H1 (cell line): ENCODE measurements around the gene NXN. TPM values are rescaled to one million over a fixed set of nuclear protein-coding genes. Genes with fewer than 3 reads are reported as not detected.

Experiments used
- CTCF ChIA-PET: fragments of 300-600 bp; sonication (Branson Sonifier 250); formaldehyde crosslinking; loops from one replicate; lab custom pipeline; 2021; ENCODE audit not compliant: partially characterized antibody; lab: Charles Lee
- POLR2A ChIA-PET: fragments of 300-600 bp; sonication (Branson Sonifier 250); formaldehyde crosslinking; loops from one replicate; lab custom pipeline; 2021; ENCODE audit warnings: inconsistent platforms; ENCODE audit not compliant: partially characterized antibody; lab: Charles Lee
- DNase-seq, 2 experiments: peaks; one replicate each; pipeline versions ENCODE4 v3.0.0 to v3.0.0-alpha.2; 2010 to 2022; ENCODE audit warnings: low spot score in 2 of 2, low read depth in 1 of 2, mixed read lengths in 1 of 2
- FAIRE-seq: peaks from 2 replicates; lab custom pipeline; 2011; peaks lifted over from hg19 to GRCh38; lab: Jason Lieb, UNC
- H2AFZ ChIP-seq: 2 replicates; pipeline ENCODE4 v1.8.1; 2012; ENCODE audit warnings: low read length, inconsistent platforms
- H2AK5ac ChIP-seq: 2 replicates; pipeline ENCODE4 v1.6.1; 2013; ENCODE audit warnings: low read depth, low read length
- H2BK120ac ChIP-seq: replicated peaks from 2 replicates; pipeline ENCODE3; 2013; ENCODE audit warnings: low read depth, low read length, inconsistent platforms
- H2BK12ac ChIP-seq: 2 replicates; pipeline ENCODE4 v1.6.1; 2013; ENCODE audit warnings: low read depth, low read length
- H2BK15ac ChIP-seq: 2 replicates; pipeline ENCODE4 v1.6.1; 2013; ENCODE audit warnings: low read length
- H2BK20ac ChIP-seq: 2 replicates; pipeline ENCODE4 v1.6.1; 2013; ENCODE audit warnings: low read length
- H2BK5ac ChIP-seq: 2 replicates; pipeline ENCODE4 v1.6.1; 2013; ENCODE audit warnings: low read depth, low read length
- H3K14ac ChIP-seq: 2 replicates; pipeline ENCODE4 v1.6.1; 2013; ENCODE audit warnings: inconsistent platforms; ENCODE audit not compliant: insufficient read length
- H3K18ac ChIP-seq: 2 replicates; pipeline ENCODE4 v1.6.1; 2013; ENCODE audit warnings: low read length; ENCODE audit errors: extremely low read depth
- H3K23ac ChIP-seq: 2 replicates; pipeline ENCODE4 v1.6.1; 2013; ENCODE audit warnings: inconsistent platforms; ENCODE audit not compliant: insufficient read length
- H3K23me2 ChIP-seq: 2 replicates; pipeline ENCODE4 v1.6.1; 2013; ENCODE audit warnings: low read depth, low read length
- H3K27ac ChIP-seq: 2 replicates; pipeline ENCODE4 v1.6.1; 2011; ENCODE audit warnings: low read depth, low read length, inconsistent platforms
- H3K27me3 ChIP-seq, 4 experiments: replicated peaks in 1 of 4; 1 replicate in 1 of 4; 2 replicates in 3 of 4; pipeline versions ENCODE4 v1.6.1 to v1.8.1; 2011 to 2013; ENCODE audit warnings: low read length in 3 of 4, mild to moderate bottlenecking in 3 of 4, inconsistent platforms in 2 of 4, mixed read lengths in 2 of 4, moderate library complexity in 1 of 4; ENCODE audit not compliant: control insufficient read depth in 3 of 4, insufficient read depth in 3 of 4; ENCODE audit errors: extremely low read depth in 1 of 4
- H3K36me3 ChIP-seq, 4 experiments: 2 replicates each; pipeline versions ENCODE4 v1.6.1 to v1.8.1; 2011 to 2013; ENCODE audit warnings: mild to moderate bottlenecking in 4 of 4, low read length in 3 of 4, moderate library complexity in 2 of 4, control low read depth in 1 of 4, inconsistent platforms in 1 of 4; ENCODE audit not compliant: insufficient read depth in 4 of 4, control insufficient read depth in 2 of 4
- H3K4ac ChIP-seq: replicated peaks from 2 replicates; pipeline ENCODE3; 2013; ENCODE audit warnings: low read length, low read depth, mixed read lengths, inconsistent platforms; ENCODE audit not compliant: insufficient read length
- H3K4me1 ChIP-seq, 4 experiments: replicated peaks in 1 of 4; 1 replicate in 1 of 4; 2 replicates in 3 of 4; pipeline versions ENCODE4 v1.6.1 to v1.8.1; 2011 to 2013; ENCODE audit warnings: low read length in 3 of 4, inconsistent platforms in 2 of 4, mixed read lengths in 1 of 4; ENCODE audit not compliant: insufficient read depth in 4 of 4, control insufficient read depth in 3 of 4
- H3K4me2 ChIP-seq, 2 experiments: 2 replicates each; pipeline versions ENCODE4 v1.6.1 to v1.8.1; 2011 to 2013; ENCODE audit warnings: low read depth in 2 of 2, low read length in 2 of 2, control low read depth in 1 of 2, inconsistent platforms in 1 of 2, mild to moderate bottlenecking in 1 of 2; ENCODE audit not compliant: insufficient read depth in 1 of 2
- H3K4me3 ChIP-seq, 4 experiments: fragments of 200-600, 300-600 bp in 1 of 4; sonication (generic), shearing (Covaris generic), sonication (Bioruptor Twin) in 1 of 4; 2 replicates each; pipeline versions ENCODE4 v1.5.1 to v1.8.1; 2011 to 2016; ENCODE audit warnings: low read length in 4 of 4, low read depth in 3 of 4, control low read depth in 2 of 4, inconsistent platforms in 2 of 4, mild to moderate bottlenecking in 2 of 4, mixed read lengths in 1 of 4, moderate library complexity in 1 of 4; ENCODE audit not compliant: insufficient read depth in 2 of 4; ENCODE audit errors: extremely low read depth in 1 of 4
- H3K56ac ChIP-seq: replicated peaks from 2 replicates; pipeline ENCODE3; 2013; ENCODE audit warnings: low read depth, mild to moderate bottlenecking, mixed read lengths, low read length, inconsistent platforms; ENCODE audit not compliant: insufficient read length
- H3K79me1 ChIP-seq: 2 replicates; pipeline ENCODE4 v1.6.1; 2013; ENCODE audit warnings: low read depth, low read length, control low read depth
- H3K79me2 ChIP-seq, 2 experiments: 2 replicates each; pipeline versions ENCODE4 v1.6.1 to v1.8.1; 2012 to 2013; ENCODE audit warnings: low read length in 2 of 2, mild to moderate bottlenecking in 2 of 2, inconsistent platforms in 1 of 2; ENCODE audit not compliant: insufficient read depth in 2 of 2, control insufficient read depth in 1 of 2
- H3K9ac ChIP-seq, 4 experiments: replicated peaks in 1 of 4; 1 replicate in 1 of 4; 2 replicates in 3 of 4; pipeline versions ENCODE4 v1.6.1 to v1.8.1; 2011 to 2013; ENCODE audit warnings: low read depth in 3 of 4, low read length in 3 of 4, control low read depth in 2 of 4, mild to moderate bottlenecking in 2 of 4, moderate library complexity in 2 of 4, inconsistent platforms in 1 of 4; ENCODE audit errors: extremely low read depth in 1 of 4
- H3K9me3 ChIP-seq, 2 experiments: 2 replicates each; pipeline versions ENCODE4 v1.6.1 to v1.8.1; 2012 to 2013; ENCODE audit warnings: mild to moderate bottlenecking in 2 of 2, moderate library complexity in 2 of 2, control low read depth in 1 of 2, inconsistent platforms in 1 of 2, low read depth in 1 of 2, low read length in 1 of 2, mixed read lengths in 1 of 2; ENCODE audit not compliant: insufficient read depth in 2 of 2
- H4K20me1 ChIP-seq, 2 experiments: replicated peaks in 1 of 2; 2 replicates each; pipeline versions ENCODE3 to v1.8.1; 2011 to 2013; ENCODE audit warnings: inconsistent platforms in 2 of 2, low read length in 2 of 2, mild to moderate bottlenecking in 1 of 2; ENCODE audit not compliant: insufficient read depth in 2 of 2, control insufficient read depth in 1 of 2
- H4K5ac ChIP-seq: 2 replicates; pipeline ENCODE4 v1.6.1; 2013; ENCODE audit warnings: low read length, low read depth, mixed read lengths, inconsistent platforms; ENCODE audit not compliant: insufficient read length
- H4K8ac ChIP-seq: 2 replicates; pipeline ENCODE4 v1.8.0; 2013; ENCODE audit warnings: mild to moderate bottlenecking, moderate library complexity, low read length, inconsistent platforms; ENCODE audit not compliant: insufficient read depth; ENCODE audit errors: extremely low read depth
- H4K91ac ChIP-seq: replicated peaks from 2 replicates; pipeline ENCODE3; 2013; ENCODE audit warnings: low read length, mixed read lengths, inconsistent platforms; ENCODE audit not compliant: insufficient read length
- BACH1 ChIP-seq: IDR thresholded peaks from 2 replicates; pipeline ENCODE4 v1.6.1; 2012; ENCODE audit warnings: low read length, improper control_type of control experiment
- BRCA1 ChIP-seq: IDR thresholded peaks from 2 replicates; pipeline ENCODE4 v1.6.1; 2012; ENCODE audit warnings: low read depth, low read length, improper control_type of control experiment
- CHD2 ChIP-seq: IDR thresholded peaks from 2 replicates; pipeline ENCODE4 v1.6.1; 2012; ENCODE audit warnings: low read length, improper control_type of control experiment
- EZH2 ChIP-seq: fragments of 200-600 bp; sonication (generic); IDR thresholded peaks from 2 replicates; pipeline ENCODE4 v1.7.1; 2012; ENCODE audit warnings: low read depth, mild to moderate bottlenecking, moderate library complexity, low read length, inconsistent platforms; ENCODE audit not compliant: severe bottlenecking
- HDAC6 ChIP-seq: IDR thresholded peaks from one replicate; pipeline ENCODE4 v1.7.1; 2012; ENCODE audit warnings: low read depth, mild to moderate bottlenecking, inconsistent platforms, low read length, moderate library complexity
- KDM1A ChIP-seq: fragments of 200-600, 300-600 bp; sonication (generic); IDR thresholded peaks from 2 replicates; pipeline ENCODE4 v1.7.1; 2016; ENCODE audit warnings: mild to moderate bottlenecking, low read length, borderline replicate concordance
- POLR2A ChIP-seq, 2 experiments: IDR thresholded peaks; 1 replicate in 1 of 2; 2 replicates in 1 of 2; pipeline ENCODE4 v1.6.1; 2011; ENCODE audit warnings: low read depth in 2 of 2, low read length in 2 of 2, mild to moderate bottlenecking in 2 of 2; ENCODE audit errors: control extremely low read depth in 1 of 2
- SP4 ChIP-seq: IDR thresholded peaks from 2 replicates; pipeline ENCODE4 v1.6.1; 2012; ENCODE audit warnings: low read length, inconsistent platforms
- SRF ChIP-seq: IDR thresholded peaks from 2 replicates; pipeline ENCODE4 v1.6.1; 2011; ENCODE audit warnings: mild to moderate bottlenecking, low read depth, low read length, moderate library complexity
- TEAD4 ChIP-seq: IDR thresholded peaks from 2 replicates; pipeline ENCODE4 v1.6.1; 2012; ENCODE audit warnings: low read depth, low read length, inconsistent platforms, mixed read lengths
- YY1 ChIP-seq: IDR thresholded peaks from 2 replicates; pipeline ENCODE4 v1.6.1; 2011; ENCODE audit warnings: low read depth, mild to moderate bottlenecking, low read length
- WGBS, 2 experiments: shearing (Covaris generic) in 1 of 2; methylation state at CpG; one replicate each; pipeline versions ENCODE4 v1.1.6 to v1.1.7; 2013 to 2015; ENCODE audit warnings: low lambda C conversion rate in 2 of 2, mixed read lengths in 2 of 2, inconsistent platforms in 1 of 2, low coverage in 1 of 2, missing lambda C conversion rate in 1 of 2; ENCODE audit not compliant: insufficient replicate concordance in 2 of 2, insufficient coverage in 1 of 2, insufficient read length in 1 of 2; ENCODE audit errors: extremely low coverage in 1 of 2, missing lambda C conversion rate in 1 of 2; 5-methylcytosine and 5-hydroxymethylcytosine counted together
- polyA plus RNA-seq, 7 experiments: library from polyadenylated mRNA; depleted of rRNA in 3 of 7; stranded (reverse) in 5 of 7; unstranded in 2 of 7; fragments of >200 nt in 5 of 7; fragments of 200-250 nt in 2 of 7; gene quantifications; 1 replicate in 5 of 7; 2 replicates in 1 of 7; 4 replicates in 1 of 7; pipeline versions ENCODE4 v1.2.1 to v1.2.3, GENCODE V29; 2011 to 2013; ENCODE audit warnings: missing spikeins in 2 of 7, mixed read lengths in 2 of 7
- total RNA-seq: library from RNA; stranded (reverse); fragmentation: NEBNext Ultra II Directional; extraction: Animal tissue kit (Norgen Biotek cat#: 25700); gene quantifications from 2 replicates; pipeline ENCODE4 v1.2.1, GENCODE V29; 2021
- TF ChIP-seq, protein P1 (sequence below): IDR thresholded peaks from 2 replicates; pipeline ENCODE4 v1.6.1; 2012; ENCODE audit warnings: low read length, inconsistent platforms

NXN gene
- total and polyA plus RNA-seq, 2 of the 8 experiments (the other 6 are each of a cell fraction or from before 2014, with no cell fraction given): 94.1 to 107 TPM

DNA sequence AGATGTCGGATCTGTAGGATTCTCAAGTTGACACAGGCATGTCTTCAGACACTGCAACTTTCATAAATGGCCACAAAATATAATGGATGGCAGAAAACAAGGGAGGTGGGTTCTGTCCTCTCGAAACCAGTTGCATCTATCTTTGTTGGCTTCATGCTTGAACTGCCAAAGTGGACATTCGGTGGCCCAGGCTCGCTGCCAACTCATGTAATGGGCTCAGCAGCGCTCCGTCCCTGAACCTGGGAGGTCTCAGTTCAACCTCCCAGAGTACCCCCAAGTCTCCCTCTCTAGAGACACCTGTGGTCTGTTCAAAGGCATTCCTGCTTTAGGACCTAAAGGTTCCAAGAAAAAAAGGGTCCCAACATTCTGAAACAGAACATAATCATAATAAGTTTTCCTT is 71.9 kb downstream of the NXN start:
- no peak overlapping the region for H4K91ac ChIP-seq
- CTCF ChIA-PET: no interaction called here
- H3K27me3 ChIP-seq: no peaks in the 10 kb centered on the region
- FAIRE-seq (no peak), DNase-seq (no peak)
- H3K14ac ChIP-seq: no peak overlapping the region
- H2BK20ac ChIP-seq: no peak overlapping the region
- H3K79me1 ChIP-seq: peaks cover 2% of the 10 kb centered on the region
- H3K18ac ChIP-seq: no peak overlapping the region
- H3K9ac ChIP-seq: no peak overlapping the region
- H3K79me2 ChIP-seq: peaks cover 0 to 51% of the 10 kb centered on the region in 2 experiments; a peak in 2 of 4 replicates
- H3K36me3 ChIP-seq: no peaks in the 10 kb centered on the region
- H2BK12ac ChIP-seq: no peak overlapping the region
- peaks cover 2% of the 10 kb centered on the region in 2 experiments for H4K20me1 ChIP-seq
- no peak overlapping the region for H3K4me2 ChIP-seq
- 95% methylated on average over 6 of the region's 6 CpGs; no CpG with 5 or more reads in 1 of the 2 experiments for WGBS, 2 experiments
- H2AK5ac ChIP-seq: no peak overlapping the region
- POLR2A ChIA-PET: no interaction called here
- H3K4me1 ChIP-seq: peaks cover 0 to 6% (median under 1%) of the 10 kb centered on the region in 4 experiments; a peak in 1 of 7 replicates
- no peak overlapping the region for H3K56ac ChIP-seq
- no peak overlapping the region for H3K23ac ChIP-seq
- no peak overlapping the region for H4K5ac ChIP-seq
- no peak overlapping the region for H2BK120ac ChIP-seq
- H2BK5ac ChIP-seq: no peak overlapping the region
- no peak overlapping the region for H3K27ac ChIP-seq
- H3K23me2 ChIP-seq: no peaks in the 10 kb centered on the region
- no peak overlapping the region for H3K4me3 ChIP-seq
- H2BK15ac ChIP-seq: no peak overlapping the region
- no peaks in the 10 kb centered on the region for H3K9me3 ChIP-seq
- no peak overlapping the region for H3K4ac ChIP-seq
- H2AFZ ChIP-seq: no peak overlapping the region
- no peak overlapping the region for H4K8ac ChIP-seq
- TF ChIP-seq, protein P1, sequence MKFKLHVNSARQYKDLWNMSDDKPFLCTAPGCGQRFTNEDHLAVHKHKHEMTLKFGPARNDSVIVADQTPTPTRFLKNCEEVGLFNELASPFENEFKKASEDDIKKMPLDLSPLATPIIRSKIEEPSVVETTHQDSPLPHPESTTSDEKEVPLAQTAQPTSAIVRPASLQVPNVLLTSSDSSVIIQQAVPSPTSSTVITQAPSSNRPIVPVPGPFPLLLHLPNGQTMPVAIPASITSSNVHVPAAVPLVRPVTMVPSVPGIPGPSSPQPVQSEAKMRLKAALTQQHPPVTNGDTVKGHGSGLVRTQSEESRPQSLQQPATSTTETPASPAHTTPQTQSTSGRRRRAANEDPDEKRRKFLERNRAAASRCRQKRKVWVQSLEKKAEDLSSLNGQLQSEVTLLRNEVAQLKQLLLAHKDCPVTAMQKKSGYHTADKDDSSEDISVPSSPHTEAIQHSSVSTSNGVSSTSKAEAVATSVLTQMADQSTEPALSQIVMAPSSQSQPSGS: no peak
- TF ChIP-seq CHD2 (no peak), SP4 (no peak), TEAD4 (no peak), EZH2 (no peak), BACH1 (no peak), YY1 (no peak), POLR2A (IDR thresholded peaks at IDR 0.05; ENCODE audit: control extremely low read depth in 1 of 2, low read depth in 2 of 2, low read length in 2 of 2) (no peak), HDAC6 (no peak), SRF (no peak), BRCA1 (no peak), KDM1A (no peak)
